ENCODE data around the gene TRIM24. TPM values are rescaled to one million over a fixed set of nuclear protein-coding genes. Genes with fewer than 3 reads are reported as not detected.

TRIM24 gene
- total and polyA plus RNA-seq, 4 donors = 7.5 to 19.7 (median 11.2) TPM

GRCh38 chr7:138551102-138551501 lies 91.0 kb downstream of the TRIM24 start:
- Histone ChIP-seq H3K36me3 (ENCODE audit: control insufficient read depth in 4 of 4, insufficient read depth in 3 of 4, low read depth in 1 of 4, low read length in 3 of 4) (peaks cover 4 to 42% (median 39%) of the 10 kb centered on the region in 4 donors), H3K4me1 (ENCODE audit: control insufficient read depth in 4 of 4, insufficient read depth in 4 of 4, low read length in 3 of 4) (no peaks in the 10 kb centered on the region), H3K9me3 (ENCODE audit: control insufficient read depth in 4 of 4, low read length in 3 of 4) (no peaks in the 10 kb centered on the region), H3K27me3 (ENCODE audit: control insufficient read depth in 4 of 4, insufficient read depth in 4 of 4, low read length in 3 of 4) (no peaks in the 10 kb centered on the region), H3K9ac (ENCODE audit: low read depth in 1 of 2, low read length in 2 of 2) (no peak overlapping the region), H3K4me3 (ENCODE audit: low read depth in 1 of 3, low read length in 3 of 3) (no peak overlapping the region), H3K27ac (ENCODE audit: low read depth in 1 of 2, low read length in 2 of 2) (no peak overlapping the region)
- TF ChIP-seq, protein P1, sequence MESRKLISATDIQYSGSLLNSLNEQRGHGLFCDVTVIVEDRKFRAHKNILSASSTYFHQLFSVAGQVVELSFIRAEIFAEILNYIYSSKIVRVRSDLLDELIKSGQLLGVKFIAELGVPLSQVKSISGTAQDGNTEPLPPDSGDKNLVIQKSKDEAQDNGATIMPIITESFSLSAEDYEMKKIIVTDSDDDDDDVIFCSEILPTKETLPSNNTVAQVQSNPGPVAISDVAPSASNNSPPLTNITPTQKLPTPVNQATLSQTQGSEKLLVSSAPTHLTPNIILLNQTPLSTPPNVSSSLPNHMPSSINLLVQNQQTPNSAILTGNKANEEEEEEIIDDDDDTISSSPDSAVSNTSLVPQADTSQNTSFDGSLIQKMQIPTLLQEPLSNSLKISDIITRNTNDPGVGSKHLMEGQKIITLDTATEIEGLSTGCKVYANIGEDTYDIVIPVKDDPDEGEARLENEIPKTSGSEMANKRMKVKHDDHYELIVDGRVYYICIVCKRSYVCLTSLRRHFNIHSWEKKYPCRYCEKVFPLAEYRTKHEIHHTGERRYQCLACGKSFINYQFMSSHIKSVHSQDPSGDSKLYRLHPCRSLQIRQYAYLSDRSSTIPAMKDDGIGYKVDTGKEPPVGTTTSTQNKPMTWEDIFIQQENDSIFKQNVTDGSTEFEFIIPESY (IDR thresholded peaks at IDR 0.05) = no peak
- no peak for TF ChIP-seq HNF4A (conservative IDR thresholded peaks at IDR 0.05)
- TF ChIP-seq HNF4G (IDR thresholded peaks at IDR 0.05) = no peak
- TF ChIP-seq FOXA2 (IDR thresholded peaks at IDR 0.05) = no peak
- TF ChIP-seq, protein P2, sequence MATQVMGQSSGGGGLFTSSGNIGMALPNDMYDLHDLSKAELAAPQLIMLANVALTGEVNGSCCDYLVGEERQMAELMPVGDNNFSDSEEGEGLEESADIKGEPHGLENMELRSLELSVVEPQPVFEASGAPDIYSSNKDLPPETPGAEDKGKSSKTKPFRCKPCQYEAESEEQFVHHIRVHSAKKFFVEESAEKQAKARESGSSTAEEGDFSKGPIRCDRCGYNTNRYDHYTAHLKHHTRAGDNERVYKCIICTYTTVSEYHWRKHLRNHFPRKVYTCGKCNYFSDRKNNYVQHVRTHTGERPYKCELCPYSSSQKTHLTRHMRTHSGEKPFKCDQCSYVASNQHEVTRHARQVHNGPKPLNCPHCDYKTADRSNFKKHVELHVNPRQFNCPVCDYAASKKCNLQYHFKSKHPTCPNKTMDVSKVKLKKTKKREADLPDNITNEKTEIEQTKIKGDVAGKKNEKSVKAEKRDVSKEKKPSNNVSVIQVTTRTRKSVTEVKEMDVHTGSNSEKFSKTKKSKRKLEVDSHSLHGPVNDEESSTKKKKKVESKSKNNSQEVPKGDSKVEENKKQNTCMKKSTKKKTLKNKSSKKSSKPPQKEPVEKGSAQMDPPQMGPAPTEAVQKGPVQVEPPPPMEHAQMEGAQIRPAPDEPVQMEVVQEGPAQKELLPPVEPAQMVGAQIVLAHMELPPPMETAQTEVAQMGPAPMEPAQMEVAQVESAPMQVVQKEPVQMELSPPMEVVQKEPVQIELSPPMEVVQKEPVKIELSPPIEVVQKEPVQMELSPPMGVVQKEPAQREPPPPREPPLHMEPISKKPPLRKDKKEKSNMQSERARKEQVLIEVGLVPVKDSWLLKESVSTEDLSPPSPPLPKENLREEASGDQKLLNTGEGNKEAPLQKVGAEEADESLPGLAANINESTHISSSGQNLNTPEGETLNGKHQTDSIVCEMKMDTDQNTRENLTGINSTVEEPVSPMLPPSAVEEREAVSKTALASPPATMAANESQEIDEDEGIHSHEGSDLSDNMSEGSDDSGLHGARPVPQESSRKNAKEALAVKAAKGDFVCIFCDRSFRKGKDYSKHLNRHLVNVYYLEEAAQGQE (IDR thresholded peaks at IDR 0.05) = no peak
- TF ChIP-seq ATF3 (IDR thresholded peaks at IDR 0.05) = no peak
- no peak for TF ChIP-seq SP1 (IDR thresholded peaks at IDR 0.05)
- TF ChIP-seq RXRA (IDR thresholded peaks at IDR 0.05) = no peak
- TF ChIP-seq, protein P3, sequence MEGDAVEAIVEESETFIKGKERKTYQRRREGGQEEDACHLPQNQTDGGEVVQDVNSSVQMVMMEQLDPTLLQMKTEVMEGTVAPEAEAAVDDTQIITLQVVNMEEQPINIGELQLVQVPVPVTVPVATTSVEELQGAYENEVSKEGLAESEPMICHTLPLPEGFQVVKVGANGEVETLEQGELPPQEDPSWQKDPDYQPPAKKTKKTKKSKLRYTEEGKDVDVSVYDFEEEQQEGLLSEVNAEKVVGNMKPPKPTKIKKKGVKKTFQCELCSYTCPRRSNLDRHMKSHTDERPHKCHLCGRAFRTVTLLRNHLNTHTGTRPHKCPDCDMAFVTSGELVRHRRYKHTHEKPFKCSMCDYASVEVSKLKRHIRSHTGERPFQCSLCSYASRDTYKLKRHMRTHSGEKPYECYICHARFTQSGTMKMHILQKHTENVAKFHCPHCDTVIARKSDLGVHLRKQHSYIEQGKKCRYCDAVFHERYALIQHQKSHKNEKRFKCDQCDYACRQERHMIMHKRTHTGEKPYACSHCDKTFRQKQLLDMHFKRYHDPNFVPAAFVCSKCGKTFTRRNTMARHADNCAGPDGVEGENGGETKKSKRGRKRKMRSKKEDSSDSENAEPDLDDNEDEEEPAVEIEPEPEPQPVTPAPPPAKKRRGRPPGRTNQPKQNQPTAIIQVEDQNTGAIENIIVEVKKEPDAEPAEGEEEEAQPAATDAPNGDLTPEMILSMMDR (IDR thresholded peaks at IDR 0.05; ENCODE audit: low read depth, low read length, missing input control) = no peak
- TF ChIP-seq JUND (IDR thresholded peaks at IDR 0.05) = no peak
- no peak for TF ChIP-seq MAX (IDR thresholded peaks at IDR 0.05)
- TF ChIP-seq YY1 (IDR thresholded peaks at IDR 0.05) = no peak
- no peak for TF ChIP-seq FOXA1 (IDR thresholded peaks at IDR 0.05)
- TF ChIP-seq EGR1 (IDR thresholded peaks at IDR 0.05; ENCODE audit: low read depth in 2 of 2) = no peak
- TF ChIP-seq NR2F2 (IDR thresholded peaks at IDR 0.05) = no peak
- TF ChIP-seq TAF1 (conservative IDR thresholded peaks at IDR 0.05) = no peak
- DNase-seq (ENCODE audit: low spot score) = no peak
- 95% methylated on average over 3 of the region's 3 CpGs for WGBS

GRCh38 chr7:138553805-138554204 lies 93.7 kb downstream of the TRIM24 start:
- WGBS = 98% methylated on average over 4 of the region's 4 CpGs
- peaks cover 5 to 64% (median 61%) of the 10 kb centered on the region in 4 donors for H3K36me3 ChIP-seq (ENCODE audit: control insufficient read depth in 4 of 4, insufficient read depth in 3 of 4, low read depth in 1 of 4, low read length in 3 of 4)
- H3K27ac ChIP-seq (ENCODE audit: low read depth in 1 of 2, low read length in 2 of 2) = no peak overlapping the region
- no peak overlapping the region for H3K4me3 ChIP-seq (ENCODE audit: low read depth in 1 of 3, low read length in 3 of 3)
- H3K9ac ChIP-seq (ENCODE audit: low read depth in 1 of 2, low read length in 2 of 2) = no peak overlapping the region
- H3K4me1 ChIP-seq (ENCODE audit: control insufficient read depth in 4 of 4, insufficient read depth in 4 of 4, low read length in 3 of 4) = no peaks in the 10 kb centered on the region
- no peak for DNase-seq (ENCODE audit: low spot score)
- H3K9me3 ChIP-seq (ENCODE audit: control insufficient read depth in 4 of 4, low read length in 3 of 4) = peaks cover 0 to 10% (median 0%) of the 10 kb centered on the region in 4 donors
- no peaks in the 10 kb centered on the region for H3K27me3 ChIP-seq (ENCODE audit: control insufficient read depth in 4 of 4, insufficient read depth in 4 of 4, low read length in 3 of 4)
- TF ChIP-seq HNF4G (IDR thresholded peaks at IDR 0.05) = no peak
- no peak for TF ChIP-seq ATF3 (IDR thresholded peaks at IDR 0.05)
- no peak for TF ChIP-seq GABPA (IDR thresholded peaks at IDR 0.05 in 1 of 2, conservative IDR thresholded peaks at IDR 0.05 in 1 of 2)
- TF ChIP-seq FOXA2 (IDR thresholded peaks at IDR 0.05) = no peak
- no peak for TF ChIP-seq FOXA1 (IDR thresholded peaks at IDR 0.05)
- no peak for TF ChIP-seq NR2F2 (IDR thresholded peaks at IDR 0.05)
- TF ChIP-seq, protein P2 (IDR thresholded peaks at IDR 0.05) = no peak
- no peak for TF ChIP-seq TAF1 (conservative IDR thresholded peaks at IDR 0.05)
- TF ChIP-seq HNF4A (conservative IDR thresholded peaks at IDR 0.05) = no peak
- TF ChIP-seq RXRA (IDR thresholded peaks at IDR 0.05) = no peak
- TF ChIP-seq EGR1 (IDR thresholded peaks at IDR 0.05; ENCODE audit: low read depth in 2 of 2) = no peak
- TF ChIP-seq, protein P3 (IDR thresholded peaks at IDR 0.05; ENCODE audit: low read depth, low read length, missing input control) = no peak
- no peak for TF ChIP-seq JUND (IDR thresholded peaks at IDR 0.05)

Data from liver (tissue), 9 donors.